MM.1S (cell line): ENCODE data around the gene INPP5D.

Experiments
- CTCF ChIP-seq: fragments of 300-600 bp; sonication (generic); IDR thresholded peaks from 2 replicates; pipeline ENCODE4 v1.5.1; 2016; ENCODE audit warnings: antibody characterized with exemption, low read length, mixed read lengths
- EZH2 ChIP-seq: fragments of 300-600 bp; sonication (generic); optimal IDR thresholded peaks from 2 replicates; pipeline ENCODE3; 2017; ENCODE audit warnings: low read depth, mild to moderate bottlenecking, antibody characterized with exemption, low read length, mixed read lengths

DNA sequence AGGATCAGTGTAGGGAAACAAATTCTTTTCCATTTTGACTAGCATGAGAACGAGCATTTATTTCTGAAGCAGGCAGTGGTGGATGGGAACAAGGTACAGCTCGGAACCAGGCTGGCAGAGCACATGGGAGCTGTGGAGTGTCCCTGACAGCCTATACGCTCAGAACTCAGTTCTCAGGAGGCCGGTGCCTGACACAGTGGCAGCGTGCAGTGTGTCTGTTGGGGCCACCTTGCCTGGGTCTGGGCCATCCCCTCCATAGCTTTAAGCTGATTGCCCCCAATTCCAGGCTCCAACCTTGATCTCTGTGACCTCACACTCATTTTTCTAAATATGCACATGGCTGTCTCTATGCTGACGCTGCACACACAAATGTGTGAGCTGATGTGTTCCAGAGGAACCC is 136.9 kb downstream of the INPP5D start:
- TF ChIP-seq CTCF (no peak), EZH2 (no peak)
